Esophagus (tissue), 2 donors: Measurements from ENCODE around the gene CEP131. TPM values are rescaled to one million over a fixed set of nuclear protein-coding genes. Genes with fewer than 3 reads are reported as not detected.
"Not testable (repeated sequence)": the region's sequence is repeated elsewhere in the genome, so short reads cannot be mapped to it uniquely, and the experiment has no call there.

Experiments
- H3K27ac ChIP-seq, 2 donors: one replicate each; pipeline ENCODE4 v1.5.1; 2013; ENCODE audit warnings: low read depth in 2 of 2, mild to moderate bottlenecking in 2 of 2, inconsistent platforms in 1 of 2, low read length in 1 of 2, moderate library complexity in 1 of 2
- H3K27me3 ChIP-seq, 2 donors: one replicate each; pipeline ENCODE4 v1.6.1; 2013; ENCODE audit warnings: low read length in 2 of 2, control low read depth in 1 of 2, mild to moderate bottlenecking in 1 of 2; ENCODE audit not compliant: insufficient read depth in 2 of 2, control insufficient read depth in 1 of 2
- H3K36me3 ChIP-seq, 2 donors: one replicate each; pipeline ENCODE4 v1.6.1; 2013; ENCODE audit warnings: low read length in 1 of 2; ENCODE audit not compliant: control insufficient read depth in 2 of 2, insufficient read depth in 2 of 2
- H3K4me1 ChIP-seq, 2 donors: one replicate each; pipeline ENCODE4 v1.6.1; 2013; ENCODE audit warnings: low read length in 1 of 2; ENCODE audit not compliant: control insufficient read depth in 2 of 2, insufficient read depth in 2 of 2
- H3K4me3 ChIP-seq, 2 donors: one replicate each; pipeline ENCODE4 v1.5.1; 2013; ENCODE audit warnings: low read length in 2 of 2, mild to moderate bottlenecking in 2 of 2, low read depth in 1 of 2, moderate library complexity in 1 of 2
- H3K9me3 ChIP-seq, 2 donors: one replicate each; pipeline ENCODE4 v1.6.1; 2013; ENCODE audit warnings: mild to moderate bottlenecking in 2 of 2, low read depth in 1 of 2, low read length in 1 of 2, moderate library complexity in 1 of 2; ENCODE audit not compliant: control insufficient read depth in 2 of 2, insufficient read depth in 1 of 2
- WGBS, 2 donors: extraction: QIAGEN DNeasy Blood & Tissue Kit; methylation state at CpG; one replicate each; pipeline ENCODE4 v1.1.7; 2013; 5-methylcytosine and 5-hydroxymethylcytosine counted together
- polyA plus RNA-seq, 2 donors: library from polyadenylated mRNA; stranded (reverse); fragments of 200-250 nt; gene quantifications; one replicate each; pipeline ENCODE4 v1.2.3, GENCODE V29; 2013
- donor health status: healthy with polysubstance abuse.
- donor health status: Bipolar disorder and iron deficiency.

Gene CEP131
- polyA plus RNA-seq, 2 donors, result 5.2 to 8.7 TPM

GRCh38 chr17:81159611-81160265 lies 63.0 kb downstream of the CEP131 start:
- H3K36me3 ChIP-seq, result no peaks in the 10 kb centered on the region
- 65 to 66% methylated on average over 21 to 25 of the region's 25 CpGs for WGBS, 2 donors
- no peaks in the 10 kb centered on the region for H3K9me3 ChIP-seq
- no peak overlapping the region for H3K4me3 ChIP-seq
- H3K27ac ChIP-seq, result no peak overlapping the region
- no peaks in the 10 kb centered on the region for H3K27me3 ChIP-seq
- no peaks in the 10 kb centered on the region for H3K4me1 ChIP-seq

- Histone ChIP-seq H3K4me1 (no peaks in the 10 kb centered on the region), H3K27me3 (no peaks in the 10 kb centered on the region), H3K36me3 (no peaks in the 10 kb centered on the region), H3K27ac (no peak overlapping the region), H3K9me3 (no peaks in the 10 kb centered on the region), H3K4me3 (no peak overlapping the region)
- 87 to 91% methylated on average over 43 of the region's 43 CpGs for WGBS, 2 donors
Measured at GRCh38 chr17:81158688-81159590, 63.8 kb downstream of the CEP131 start.

- Histone ChIP-seq H3K27me3 (no peaks in the 10 kb centered on the region), H3K4me1 (no peaks in the 10 kb centered on the region), H3K36me3 (no peaks in the 10 kb centered on the region), H3K27ac (no peak overlapping the region), H3K4me3 (no peak overlapping the region), H3K9me3 (no peaks in the 10 kb centered on the region)
- 65 to 79% methylated on average over 39 of the region's 39 CpGs for WGBS, 2 donors
Measured at GRCh38 chr17:81157848-81158687, 64.7 kb downstream of the CEP131 start.

- Histone ChIP-seq H3K27me3 (no peaks in the 10 kb centered on the region), H3K4me1 (no peaks in the 10 kb centered on the region), H3K27ac (no peak overlapping the region), H3K9me3 (no peaks in the 10 kb centered on the region), H3K36me3 (no peaks in the 10 kb centered on the region), H3K4me3 (no peak overlapping the region)
- 91% methylated on average over 38 of the region's 38 CpGs for WGBS, 2 donors
Measured at GRCh38 chr17:81156866-81157805, 65.6 kb downstream of the CEP131 start.

GRCh38 chr17:81154961-81155360 lies 67.8 kb downstream of the CEP131 start:
- no peak overlapping the region for H3K4me3 ChIP-seq
- no peaks in the 10 kb centered on the region for H3K9me3 ChIP-seq
- no peak overlapping the region for H3K27ac ChIP-seq
- H3K36me3 ChIP-seq, result no peaks in the 10 kb centered on the region
- no peaks in the 10 kb centered on the region for H3K4me1 ChIP-seq
- H3K27me3 ChIP-seq, result no peaks in the 10 kb centered on the region
- 92 to 93% methylated on average over 18 of the region's 18 CpGs for WGBS, 2 donors

- 91% methylated on average over 9 of the region's 9 CpGs for WGBS, 2 donors
- not testable (repeated sequence) for H3K9me3 ChIP-seq, H3K4me3 ChIP-seq, H3K4me1 ChIP-seq, H3K36me3 ChIP-seq, H3K27ac ChIP-seq, H3K27me3 ChIP-seq
Measured at GRCh38 chr17:81154016-81154415, 68.7 kb downstream of the CEP131 start.

GRCh38 chr17:81153340-81153803 lies 69.4 kb downstream of the CEP131 start:
- WGBS, 2 donors, result 68 to 79% methylated on average over 17 of the region's 17 CpGs

GRCh38 chr17:81152288-81152828 lies 70.4 kb downstream of the CEP131 start:
- Histone ChIP-seq H3K27ac (no peak overlapping the region), H3K36me3 (no peaks in the 10 kb centered on the region), H3K4me1 (no peaks in the 10 kb centered on the region), H3K27me3 (no peaks in the 10 kb centered on the region), H3K9me3 (no peaks in the 10 kb centered on the region), H3K4me3 (no peak overlapping the region)
- 75 to 80% methylated on average over 8 of the region's 8 CpGs for WGBS, 2 donors

More at GRCh38 chr17:81153340-81153803, 69.4 kb downstream of the CEP131 start:
- no peaks in the 10 kb centered on the region for H3K36me3 ChIP-seq
- no peaks in the 10 kb centered on the region for H3K4me1 ChIP-seq
- no peaks in the 10 kb centered on the region for H3K9me3 ChIP-seq
- no peak overlapping the region for H3K27ac ChIP-seq
- H3K4me3 ChIP-seq, result no peak overlapping the region
- H3K27me3 ChIP-seq, result no peaks in the 10 kb centered on the region
